ENCODE measurements around the gene CYP51A1.
"Not testable (repeated sequence)": the region's sequence is repeated elsewhere in the genome, so short reads cannot be mapped to it uniquely, and the experiment has no call there.

DNA sequence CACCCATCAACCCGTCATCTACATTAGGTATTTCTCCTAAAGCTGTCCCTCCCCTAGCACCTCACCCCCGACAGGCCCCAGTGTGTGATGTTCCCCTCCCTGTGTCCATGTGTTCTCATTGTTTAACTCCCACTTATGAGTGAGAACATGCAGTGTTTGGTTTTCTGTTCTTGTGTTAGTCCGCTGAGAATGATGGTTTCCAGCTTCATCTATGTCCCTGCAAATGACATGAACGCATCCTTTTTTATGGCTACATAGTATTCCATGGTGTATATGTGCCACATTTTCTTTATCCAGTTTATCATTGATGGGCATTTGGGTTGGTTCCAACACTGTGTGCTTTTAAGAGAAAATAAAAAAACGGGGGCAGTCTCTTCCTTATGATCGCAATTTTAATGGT is 50.4 kb downstream of the CYP51A1 start:
- not testable (repeated sequence) for TF ChIP-seq ZFX (IDR thresholded peaks at IDR 0.05; ENCODE audit: borderline replicate concordance)
- TF ChIP-seq, protein P1, sequence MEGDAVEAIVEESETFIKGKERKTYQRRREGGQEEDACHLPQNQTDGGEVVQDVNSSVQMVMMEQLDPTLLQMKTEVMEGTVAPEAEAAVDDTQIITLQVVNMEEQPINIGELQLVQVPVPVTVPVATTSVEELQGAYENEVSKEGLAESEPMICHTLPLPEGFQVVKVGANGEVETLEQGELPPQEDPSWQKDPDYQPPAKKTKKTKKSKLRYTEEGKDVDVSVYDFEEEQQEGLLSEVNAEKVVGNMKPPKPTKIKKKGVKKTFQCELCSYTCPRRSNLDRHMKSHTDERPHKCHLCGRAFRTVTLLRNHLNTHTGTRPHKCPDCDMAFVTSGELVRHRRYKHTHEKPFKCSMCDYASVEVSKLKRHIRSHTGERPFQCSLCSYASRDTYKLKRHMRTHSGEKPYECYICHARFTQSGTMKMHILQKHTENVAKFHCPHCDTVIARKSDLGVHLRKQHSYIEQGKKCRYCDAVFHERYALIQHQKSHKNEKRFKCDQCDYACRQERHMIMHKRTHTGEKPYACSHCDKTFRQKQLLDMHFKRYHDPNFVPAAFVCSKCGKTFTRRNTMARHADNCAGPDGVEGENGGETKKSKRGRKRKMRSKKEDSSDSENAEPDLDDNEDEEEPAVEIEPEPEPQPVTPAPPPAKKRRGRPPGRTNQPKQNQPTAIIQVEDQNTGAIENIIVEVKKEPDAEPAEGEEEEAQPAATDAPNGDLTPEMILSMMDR (IDR thresholded peaks at IDR 0.05), result not testable (repeated sequence)
